NCI-H2107 (cell line): Measurements from ENCODE around the gene DUS2.
"Not testable (repeated sequence)": the region's sequence is repeated elsewhere in the genome, so short reads cannot be mapped to it uniquely, and the experiment has no call there.

Source experiments
- DNase-seq: peaks from one replicate; lab custom pipeline; 2025; lab: John Stamatoyannopoulos, UW

DUS2 gene

DNA sequence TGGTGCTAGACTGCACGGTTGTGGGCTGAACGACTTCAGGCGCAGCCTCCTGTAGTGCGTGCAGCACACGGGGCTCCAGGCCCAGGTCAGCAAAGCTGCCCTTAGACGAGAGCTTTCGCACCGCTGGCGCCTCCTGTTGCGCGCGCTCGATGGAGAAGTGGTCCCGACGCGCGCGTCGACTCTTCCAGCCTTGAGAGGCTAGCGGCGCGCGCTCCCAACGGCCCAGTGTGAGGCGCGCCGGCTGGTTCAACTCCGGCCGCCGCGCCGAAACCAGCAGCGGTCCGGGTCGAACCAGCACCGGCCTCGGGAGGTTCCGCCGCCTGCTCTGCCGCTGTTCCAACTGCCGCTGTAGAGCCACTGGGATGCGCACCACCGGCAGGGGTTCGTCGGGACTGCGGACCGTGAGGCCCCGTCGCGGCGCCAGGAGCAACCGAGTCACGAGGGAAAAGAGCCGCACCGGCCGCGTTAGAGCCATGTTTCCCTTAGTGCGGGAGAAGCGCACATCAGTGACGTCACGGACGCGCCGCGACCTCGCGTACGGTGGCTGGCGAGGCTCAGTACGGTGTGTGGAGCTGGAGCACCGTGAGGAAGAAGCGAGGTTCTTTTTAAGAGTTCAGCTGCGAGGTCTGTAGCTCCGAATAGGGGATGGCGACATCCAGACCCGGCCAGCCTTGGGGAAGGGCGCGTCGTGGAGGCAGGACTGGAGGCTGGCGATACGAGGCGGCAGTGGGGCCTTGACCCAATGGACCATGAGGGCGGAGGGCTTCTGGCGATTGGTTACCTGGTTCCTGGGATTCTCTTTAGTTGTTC, at the start of gene DUS2, which contains the start of gene DDX28:
TSS of gene DUS2 (plus strand) at position 557 of the 810 bp plus-strand sequence. CDS start 14,740 bp downstream, outside the sequence.
TSS of gene DDX28 (minus strand) at position 505 of the 810 bp plus-strand sequence. CDS start at position 475, 30 bp downstream.
- DNase-seq: peak; percentile 87

GRCh38 chr16:67975321-67976105, 47.6 kb upstream of the DUS2 start:
- no peak for DNase-seq

DNA sequence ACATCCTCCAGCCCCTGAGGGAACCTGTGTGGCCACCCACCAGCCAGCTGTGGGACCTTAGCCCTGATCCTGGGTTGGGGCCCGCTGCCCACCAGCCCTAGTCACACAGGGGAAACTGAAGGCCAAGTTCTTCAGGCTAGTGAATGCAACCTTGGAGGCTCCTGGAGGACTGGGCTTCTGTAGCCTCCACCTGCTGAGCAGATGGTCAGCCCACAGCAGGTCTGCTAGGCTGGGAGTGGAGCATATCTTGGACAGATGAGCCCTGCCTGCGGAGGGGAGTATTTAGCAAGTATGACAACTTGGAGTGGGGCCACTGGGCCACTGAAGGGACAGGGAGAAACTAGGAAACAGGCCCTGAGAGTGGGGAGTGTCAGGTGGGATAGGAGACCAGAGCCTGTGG, 46.9 kb upstream of the DUS2 start:
- no peak for DNase-seq

- no peak for DNase-seq
These were observed 46.1 kb upstream of the DUS2 start for GRCh38 chr16:67977005-67977404.

- DNase-seq: no peak
These were observed 45.4 kb upstream of the DUS2 start for GRCh38 chr16:67977469-67978227.

GRCh38 chr16:67979955-67980678, 43.0 kb upstream of the DUS2 start, which contains the start of gene DPEP3:
Gene DPEP3 (minus strand): TSS chr16:67980499. CDS start chr16:67980380, 119 bp downstream.
- no peak for DNase-seq

DNA sequence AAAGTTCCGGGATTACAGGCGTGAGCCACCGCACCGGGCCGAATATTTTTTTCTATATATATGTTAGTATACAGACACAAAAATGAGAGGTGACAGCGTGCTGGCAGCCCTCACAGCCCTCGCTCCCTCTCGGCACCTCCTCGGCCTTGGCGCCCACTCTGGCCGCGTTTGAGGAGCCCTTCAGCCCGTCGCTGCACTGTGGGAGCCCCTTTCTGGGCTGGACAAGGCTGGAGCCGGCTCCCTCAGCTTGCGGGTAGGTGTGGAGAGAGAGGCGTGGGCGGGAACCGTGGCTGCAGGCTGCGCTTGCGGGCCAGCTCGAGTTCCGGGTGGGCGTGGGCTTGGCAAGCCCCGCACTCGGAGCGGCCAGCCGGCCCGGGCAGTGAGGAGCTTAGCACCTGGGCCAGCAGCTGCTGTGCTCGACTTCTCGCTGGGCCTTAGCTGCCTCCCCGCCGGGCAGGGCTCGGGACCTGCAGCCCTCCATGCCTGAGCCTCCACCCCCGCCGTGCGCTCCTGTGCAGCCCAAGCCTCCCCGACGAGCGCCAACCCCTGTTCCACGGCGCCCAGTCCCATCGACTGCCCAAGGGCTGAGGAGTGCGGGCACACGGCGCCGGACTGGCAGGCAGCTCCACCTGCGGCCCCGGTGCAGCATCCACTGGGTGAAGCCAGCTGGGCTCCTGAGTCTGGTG, 40.9 kb upstream of the DUS2 start:
- DNase-seq: no peak

GRCh38 chr16:67986949-67987348, 36.1 kb upstream of the DUS2 start:
- DNase-seq: no peak

GRCh38 chr16:67987460-67988160, 35.5 kb upstream of the DUS2 start:
- DNase-seq: no peak

DNA sequence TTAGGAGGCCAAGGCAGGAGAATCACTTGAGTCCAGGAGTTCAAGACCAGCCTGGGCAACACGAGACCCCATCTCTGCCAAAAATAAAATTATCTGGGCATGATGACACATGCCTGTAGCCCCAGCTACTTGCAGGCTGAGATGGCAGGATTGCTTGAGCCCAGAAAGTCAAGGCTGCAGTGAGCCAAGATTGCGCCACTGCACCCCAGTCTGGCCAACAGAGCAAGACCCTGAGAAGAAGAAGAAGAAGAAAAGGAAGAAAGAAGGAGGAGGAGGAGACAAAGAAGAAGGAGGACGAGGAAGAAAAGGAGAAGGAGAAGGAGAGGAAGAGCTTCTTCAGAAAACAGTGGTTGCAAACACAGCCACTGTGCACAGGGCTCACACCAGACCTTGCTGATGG, 34.4 kb upstream of the DUS2 start:
- no peak for DNase-seq

GRCh38 chr16:67989322-67990017, 33.6 kb upstream of the DUS2 start:
- no peak for DNase-seq

GRCh38 chr16:67990018-67990386, 33.1 kb upstream of the DUS2 start:
- no peak for DNase-seq

DNA sequence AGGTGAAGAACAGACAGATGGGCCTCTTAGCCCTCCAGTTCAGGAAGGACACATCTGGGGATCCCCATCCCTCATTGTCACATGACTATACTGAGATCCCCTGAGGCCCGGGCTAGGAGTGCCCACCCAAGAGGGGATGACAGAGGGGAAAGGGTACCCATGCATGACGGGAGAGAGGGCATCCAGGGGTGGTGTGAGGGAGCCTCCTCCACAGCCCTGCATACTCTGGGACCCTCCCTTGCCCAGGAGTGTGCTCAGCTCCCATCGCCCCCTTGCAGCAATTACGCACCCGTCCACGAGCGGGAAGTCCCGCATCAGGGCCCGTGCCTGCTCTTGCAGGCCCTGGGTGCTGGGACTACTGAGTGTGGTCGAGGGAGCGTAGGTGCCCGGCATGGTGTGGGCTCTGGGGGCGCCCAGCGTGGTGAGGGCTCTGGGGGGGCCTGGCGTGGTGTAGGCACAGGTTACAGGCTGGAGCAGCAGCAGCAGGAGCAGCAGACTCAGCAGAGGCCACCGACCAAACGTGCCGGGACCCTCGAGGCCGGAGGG, 30.4 kb upstream of the DUS2 start:
- no peak for DNase-seq

GRCh38 chr16:67993207-67994039, 29.7 kb upstream of the DUS2 start:
- peak; percentile 51 for DNase-seq

DNA sequence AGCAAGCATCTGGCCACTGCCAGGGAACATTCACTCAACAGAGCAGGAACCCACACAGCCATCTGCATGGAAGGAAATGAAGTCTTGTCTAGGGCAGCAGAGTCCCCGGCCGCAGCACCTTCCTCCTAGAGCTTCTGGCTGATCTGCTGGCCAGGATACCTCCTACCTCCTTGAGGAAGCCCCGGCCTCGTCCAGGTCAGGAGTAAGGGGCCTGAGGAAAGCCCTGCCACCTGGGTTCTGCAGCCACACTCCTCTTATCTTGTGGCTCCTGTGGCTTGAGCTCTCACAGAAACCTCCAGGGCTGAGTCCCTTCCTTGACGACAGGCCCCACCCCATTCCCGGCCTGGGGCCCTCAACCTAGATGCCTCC, 29.1 kb upstream of the DUS2 start:
- not testable (repeated sequence) for DNase-seq

DNA sequence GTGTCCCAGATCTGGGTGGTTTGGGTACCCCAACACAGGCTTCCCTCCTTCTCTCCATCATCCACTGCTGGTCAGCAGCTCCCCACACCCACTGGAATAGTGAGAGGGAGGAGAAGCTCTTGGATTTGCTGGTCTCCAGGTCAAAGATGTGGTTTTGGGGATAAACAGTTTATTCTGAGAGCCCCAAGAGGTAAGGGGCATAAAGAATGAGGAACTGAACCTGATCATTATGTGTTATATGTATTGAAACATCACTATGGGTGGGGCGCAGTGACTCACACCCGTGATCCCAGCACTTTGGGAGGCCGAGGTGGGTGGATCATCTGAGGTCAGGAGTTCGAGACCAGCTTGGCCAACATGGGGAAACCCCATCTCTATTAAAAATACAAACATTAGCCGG, 27.7 kb upstream of the DUS2 start:
- DNase-seq: no peak

GRCh38 chr16:67996666-67997065, 26.4 kb upstream of the DUS2 start:
- DNase-seq: no peak

- not testable (repeated sequence) for DNase-seq
These were observed 24.8 kb upstream of the DUS2 start for GRCh38 chr16:67998231-67998778.
